Gastroesophageal sphincter (tissue), 4 donors: ENCODE measurements around the gene SLC28A1. TPM values are rescaled to one million over a fixed set of nuclear protein-coding genes. Genes with fewer than 3 reads are reported as not detected.
"Not testable (repeated sequence)": the region's sequence is repeated elsewhere in the genome, so short reads cannot be mapped to it uniquely, and the experiment has no call there.

ENCODE experiments used
- ATAC-seq: fragments of 150-250 bp; one replicate; pipeline ENCODE4 v1.9.1; 2016; ENCODE audit warnings: mild to moderate bottlenecking, moderate library complexity
- H3K27ac ChIP-seq, 4 donors: fragments of 200-600 bp; sonication (generic) in 3 of 4; 1 replicate in 3 of 4; 2 replicates in 1 of 4; pipeline ENCODE4 v1.5.1; 2016 to 2019
- H3K27me3 ChIP-seq: fragments of 200-600 bp; sonication (generic); one replicate; pipeline ENCODE4 v1.5.1; 2019
- H3K36me3 ChIP-seq, 2 donors: fragments of 200-600 bp; sonication (generic); one replicate each; pipeline ENCODE4 v1.5.1; 2019; ENCODE audit warnings: control low read depth in 1 of 2
- H3K4me1 ChIP-seq, 3 donors: fragments of 200-600 bp; sonication (generic); 1 replicate in 2 of 3; 2 replicates in 1 of 3; pipeline ENCODE4 v1.5.1; 2016 to 2019; ENCODE audit warnings: control low read depth in 2 of 3
- H3K4me3 ChIP-seq, 2 donors: fragments of 200-600 bp; sonication (generic); one replicate each; pipeline ENCODE4 v1.5.1; 2019; ENCODE audit warnings: mild to moderate bottlenecking in 1 of 2, moderate library complexity in 1 of 2
- H3K9me3 ChIP-seq, 3 donors: fragments of 200-600 bp; sonication (generic); one replicate each; pipeline ENCODE4 v1.5.1; 2017 to 2019; ENCODE audit warnings: control low read depth in 2 of 3
- CTCF ChIP-seq, 4 experiments: fragments of 200-600 bp in 2 of 4; fragments of 450-650 bp in 2 of 4; sonication (generic) in 1 of 4; IDR thresholded peaks; one replicate each; pipeline ENCODE4 v1.5.1; 2017 to 2019; ENCODE audit warnings: antibody characterized with exemption in 4 of 4, mild to moderate bottlenecking in 2 of 4, moderate library complexity in 2 of 4
- EP300 ChIP-seq: sonication (generic); formaldehyde crosslinking; IDR thresholded peaks from one replicate; pipeline ENCODE4 v1.6.1; 2017; ENCODE audit warnings: antibody characterized with exemption, mild to moderate bottlenecking
- POLR2A ChIP-seq, 2 donors: fragments of 450-650 bp; IDR thresholded peaks; one replicate each; pipeline ENCODE4 v1.6.1; 2017; ENCODE audit warnings: antibody characterized with exemption in 2 of 2, mild to moderate bottlenecking in 2 of 2, moderate library complexity in 1 of 2
- POLR2AphosphoS5 ChIP-seq: sonication (generic); formaldehyde crosslinking; IDR thresholded peaks from one replicate; pipeline ENCODE4 v1.6.1; 2017; ENCODE audit warnings: antibody characterized with exemption
- WGBS, 2 donors: methylation state at CpG; one replicate each; pipeline ENCODE4 v1.1.5; 2018; ENCODE audit warnings: low coverage in 1 of 2; 5-methylcytosine and 5-hydroxymethylcytosine counted together
- total RNA-seq, 4 donors: library from RNA; depleted of rRNA; stranded (reverse); fragments of >200 nt; gene quantifications; one replicate each; pipeline ENCODE4 v1.1.0, GENCODE V29; 2016

The SLC28A1 gene
- total RNA-seq, 4 donors from 2014 or later: not detected

- ATAC-seq: peak; percentile 8
- TF ChIP-seq CTCF (IDR thresholded peaks at IDR 0.05) (peak in 2 of 4 experiments; percentile 25 to 46), POLR2A (IDR thresholded peaks at IDR 0.05) (peak in 1 of 2 donors; percentile 41), POLR2AphosphoS5 (no peak), EP300 (no peak)
- Histone ChIP-seq H3K27me3 (no peaks in the 10 kb centered on the region), H3K36me3 (no peaks in the 10 kb centered on the region), H3K4me1 (peaks cover 0 to 55% (median 4%) of the 10 kb centered on the region in 3 donors), H3K27ac (peak within 1 kb of the TSS; percentile 72 to 96 (median 94)), H3K4me3 (peak within 1 kb of the TSS; percentile 58 to 97), H3K9me3 (no peaks in the 10 kb centered on the region)
- WGBS, 2 donors: no CpG with 5 or more reads among the region's 95 CpGs
Measured at GRCh38 chr15:84981711-84982300, 97.3 kb downstream of the SLC28A1 start, which contains the start of gene PDE8A. Gene PDE8A (plus strand): TSS chr15:84981856. CDS start chr15:84982163, 307 bp downstream.

GRCh38 chr15:84982301-84982920, 97.9 kb downstream of the SLC28A1 start:
- no peaks in the 10 kb centered on the region for H3K27me3 ChIP-seq
- no peaks in the 10 kb centered on the region for H3K9me3 ChIP-seq
- no peaks in the 10 kb centered on the region for H3K36me3 ChIP-seq
- peak overlapping the region; percentile 72 to 96 (median 94) for H3K27ac ChIP-seq
- TF ChIP-seq POLR2A (IDR thresholded peaks at IDR 0.05) (no peak), CTCF (IDR thresholded peaks at IDR 0.05) (no peak), POLR2AphosphoS5 (no peak), EP300 (no peak)
- 0 to 6% methylated on average over 5 to 8 of the region's 46 CpGs for WGBS, 2 donors
- no peak for ATAC-seq
- peaks cover 0 to 60% (median 4%) of the 10 kb centered on the region in 3 donors for H3K4me1 ChIP-seq
- H3K4me3 ChIP-seq: peak overlapping the region; percentile 58 to 97

- Histone ChIP-seq H3K4me1 (peaks cover 0 to 69% (median 4%) of the 10 kb centered on the region in 3 donors), H3K4me3 (peak overlapping the region; percentile 58 to 97), H3K27ac (peak overlapping the region in 3 of 4 donors; percentile 7 to 95 (median 94)), H3K9me3 (no peaks in the 10 kb centered on the region), H3K27me3 (no peaks in the 10 kb centered on the region), H3K36me3 (no peaks in the 10 kb centered on the region)
- ATAC-seq: no peak
- TF ChIP-seq CTCF (IDR thresholded peaks at IDR 0.05) (no peak), POLR2AphosphoS5 (no peak)
- 10 to 11% methylated on average over 2 to 4 of the region's 4 CpGs for WGBS, 2 donors
Measured at GRCh38 chr15:84983294-84983693, 98.8 kb downstream of the SLC28A1 start.

- H3K4me1 ChIP-seq: peaks cover 2 to 73% (median 6%) of the 10 kb centered on the region in 3 donors
- H3K4me3 ChIP-seq: peak overlapping the region in 1 of 2 donors; percentile 97
- H3K27ac ChIP-seq: peak overlapping the region in 3 of 4 donors; percentile 7 to 95 (median 94)
- ATAC-seq: no peak
- TF ChIP-seq POLR2AphosphoS5 (no peak), POLR2A (IDR thresholded peaks at IDR 0.05) (no peak), CTCF (IDR thresholded peaks at IDR 0.05) (no peak), EP300 (no peak)
- H3K9me3 ChIP-seq: no peaks in the 10 kb centered on the region
- WGBS, 2 donors: 8 to 43% methylated on average over 2 of the region's 2 CpGs
- H3K36me3 ChIP-seq: no peaks in the 10 kb centered on the region
- no peaks in the 10 kb centered on the region for H3K27me3 ChIP-seq
Measured at GRCh38 chr15:84983711-84984110, 99.2 kb downstream of the SLC28A1 start.

- no peak for TF ChIP-seq CTCF (IDR thresholded peaks at IDR 0.05)
- no peak for TF ChIP-seq EP300
- no peak for TF ChIP-seq POLR2AphosphoS5
- no peak for TF ChIP-seq POLR2A (IDR thresholded peaks at IDR 0.05)
- WGBS, 2 donors: 33 to 36% methylated on average over 2 of the region's 2 CpGs
- no peaks in the 10 kb centered on the region for H3K9me3 ChIP-seq
- H3K36me3 ChIP-seq: no peaks in the 10 kb centered on the region
- H3K27me3 ChIP-seq: no peaks in the 10 kb centered on the region
- ATAC-seq: no peak
- peaks cover 5 to 76% (median 12%) of the 10 kb centered on the region in 3 donors for H3K4me1 ChIP-seq
- peak overlapping the region in 1 of 4 donors; percentile 16 for H3K27ac ChIP-seq
- H3K4me3 ChIP-seq: no peak overlapping the region
Measured at GRCh38 chr15:84985158-84985557, 100.7 kb downstream of the SLC28A1 start.

GRCh38 chr15:84987351-84987750, 102.9 kb downstream of the SLC28A1 start:
- peaks cover 7 to 90% (median 14%) of the 10 kb centered on the region in 3 donors for H3K4me1 ChIP-seq
- WGBS, 2 donors: 93 to 100% methylated on average over 1 to 6 of the region's 9 CpGs

More at GRCh38 chr15:84987351-84987750, 102.9 kb downstream of the SLC28A1 start:
- H3K27ac ChIP-seq, H3K36me3 ChIP-seq, H3K9me3 ChIP-seq, H3K4me3 ChIP-seq, H3K27me3 ChIP-seq, ATAC-seq: not testable (repeated sequence)
